A673 (cell line): Measurements from ENCODE around the gene BRD4. TPM values are rescaled to one million over a fixed set of nuclear protein-coding genes. Genes with fewer than 3 reads are reported as not detected.

Experiments
- Bru-seq: library from RNA; stranded (reverse); fragments of 400-500 nt; gene quantifications from one replicate; lab custom pipeline; 2021; lab: Mats Ljungman, UMichigan
- BruChase-seq, 2 experiments: library from RNA; stranded (reverse); fragments of 400-500 nt; gene quantifications; one replicate each; lab custom pipeline; 2021; lab: Mats Ljungman, UMichigan
- BruUV-seq: library from RNA; stranded (reverse); fragments of 400-500 nt; replicated peaks from 2 replicates; lab custom pipeline; 2021; lab: Mats Ljungman, UMichigan
- CTCF ChIA-PET: fragments of 300-600 bp; sonication (Branson Sonifier 250); formaldehyde crosslinking; loops from one replicate; lab custom pipeline; 2022; ENCODE audit warnings: antibody characterized with exemption; lab: Charles Lee
- POLR2A ChIA-PET: fragments of 300-600 bp; sonication (Branson Sonifier 250); formaldehyde crosslinking; loops from one replicate; lab custom pipeline; 2022; ENCODE audit warnings: antibody characterized with exemption; ENCODE audit not compliant: low non-redundant PET; lab: Charles Lee
- DNase-seq: peaks from one replicate; pipeline ENCODE4 v3.0.0-alpha.2; 2015; ENCODE audit warnings: low spot score
- H3K27ac ChIP-seq: fragments of 200-600 bp; sonication (generic); 2 replicates; pipeline ENCODE4 v1.5.1; 2016; ENCODE audit warnings: mixed run types, low read depth, mild to moderate bottlenecking, mixed read lengths, antibody characterized with exemption, low read length; ENCODE audit not compliant: poor library complexity, severe bottlenecking
- H3K27me3 ChIP-seq: fragments of 200-600 bp; sonication (generic); replicated peaks from 2 replicates; pipeline ENCODE4 v1.6.1; 2017; ENCODE audit warnings: mixed run types, low read depth, mild to moderate bottlenecking, mixed read lengths, antibody characterized with exemption, low read length; ENCODE audit not compliant: insufficient read depth, poor library complexity
- H3K36me3 ChIP-seq: fragments of 200-600 bp; sonication (generic); 2 replicates; pipeline ENCODE4 v1.6.1; 2016; ENCODE audit warnings: mixed run types, mild to moderate bottlenecking, mixed read lengths, antibody characterized with exemption, low read length; ENCODE audit not compliant: insufficient read depth, poor library complexity, severe bottlenecking
- H3K4me1 ChIP-seq: fragments of 200-600 bp; sonication (generic); 2 replicates; pipeline ENCODE4 v1.6.1; 2017; ENCODE audit warnings: mixed run types, mild to moderate bottlenecking, mixed read lengths, antibody characterized with exemption, low read length; ENCODE audit not compliant: insufficient read depth, poor library complexity, severe bottlenecking
- H3K4me3 ChIP-seq: fragments of 200-600 bp; sonication (generic); 2 replicates; pipeline ENCODE4 v1.5.1; 2016; ENCODE audit warnings: low read depth, mixed run types, mild to moderate bottlenecking, mixed read lengths, low read length; ENCODE audit not compliant: poor library complexity, severe bottlenecking
- H3K9me3 ChIP-seq: fragments of 200-600 bp; sonication (generic); 2 replicates; pipeline ENCODE4 v1.6.1; 2016; ENCODE audit warnings: mixed run types, low read depth, mild to moderate bottlenecking, mixed read lengths, antibody characterized with exemption, low read length; ENCODE audit not compliant: poor library complexity, severe bottlenecking
- EZH2 ChIP-seq: fragments of 200-600 bp; sonication (generic); IDR thresholded peaks from 2 replicates; pipeline ENCODE4 v1.6.1; 2017; ENCODE audit warnings: borderline replicate concordance, low read depth, mild to moderate bottlenecking, mixed read lengths, antibody characterized with exemption, low read length; ENCODE audit not compliant: poor library complexity, severe bottlenecking
- intact Hi-C: fragments of 100-400 bp; cut with micrococcal nuclease; formaldehyde crosslinking; loops from one replicate; pipeline ENCODE4 v1.10.0; 2022; ENCODE audit not compliant: unreplicated experiment
- long read RNA-seq: library from polyadenylated mRNA; stranded (forward); transcript quantifications from one replicate; pipeline ENCODE4 v2.0.0, GENCODE V29; 2022
- total RNA-seq: library from RNA; stranded (reverse); gene quantifications from 2 replicates; pipeline ENCODE4 v1.2.3, GENCODE V29; 2021
- TF ChIP-seq, protein P1 (sequence below): fragments of 300-800, 200-600 bp; sonication (generic); conservative IDR thresholded peaks from 2 replicates; pipeline ENCODE4 v1.5.1; 2017; ENCODE audit warnings: low read depth, mild to moderate bottlenecking, antibody characterized with exemption, low read length, moderate library complexity, mixed read lengths

The BRD4 gene
- total RNA-seq (174 and 178 TPM in 2 replicates), Bru-seq, nascent RNA (percentile 92 among the genes with signal in this experiment), BruChase-seq, experiment 1, labeled RNA remaining after a 2-hour chase (percentile 89 among the genes with signal in this experiment), BruChase-seq, experiment 2, labeled RNA remaining after a 6-hour chase (percentile 96 among the genes with signal in this experiment)
- long read RNA-seq, partial matches to known transcripts = 25 of 49 reads
- long read RNA-seq, other reads (novel, unspliced or antisense) = 23 of 49 reads

- ChIA-PET POLR2A (no interaction called here), CTCF (no interaction called here)
- Histone ChIP-seq H3K27me3 (no peaks in the 10 kb centered on the region), H3K4me1 (peaks cover 14% of the 10 kb centered on the region), H3K4me3 (peak within 1 kb of the TSS; percentile 99), H3K27ac (peak within 1 kb of the TSS; percentile 89), H3K36me3 (no peaks in the 10 kb centered on the region), H3K9me3 (no peaks in the 10 kb centered on the region)
- no TSS peak for BruUV-seq
- peak; percentile 77 for DNase-seq
- intact Hi-C loops = no loop called here
- no peak for TF ChIP-seq EZH2
- TF ChIP-seq, protein P1, sequence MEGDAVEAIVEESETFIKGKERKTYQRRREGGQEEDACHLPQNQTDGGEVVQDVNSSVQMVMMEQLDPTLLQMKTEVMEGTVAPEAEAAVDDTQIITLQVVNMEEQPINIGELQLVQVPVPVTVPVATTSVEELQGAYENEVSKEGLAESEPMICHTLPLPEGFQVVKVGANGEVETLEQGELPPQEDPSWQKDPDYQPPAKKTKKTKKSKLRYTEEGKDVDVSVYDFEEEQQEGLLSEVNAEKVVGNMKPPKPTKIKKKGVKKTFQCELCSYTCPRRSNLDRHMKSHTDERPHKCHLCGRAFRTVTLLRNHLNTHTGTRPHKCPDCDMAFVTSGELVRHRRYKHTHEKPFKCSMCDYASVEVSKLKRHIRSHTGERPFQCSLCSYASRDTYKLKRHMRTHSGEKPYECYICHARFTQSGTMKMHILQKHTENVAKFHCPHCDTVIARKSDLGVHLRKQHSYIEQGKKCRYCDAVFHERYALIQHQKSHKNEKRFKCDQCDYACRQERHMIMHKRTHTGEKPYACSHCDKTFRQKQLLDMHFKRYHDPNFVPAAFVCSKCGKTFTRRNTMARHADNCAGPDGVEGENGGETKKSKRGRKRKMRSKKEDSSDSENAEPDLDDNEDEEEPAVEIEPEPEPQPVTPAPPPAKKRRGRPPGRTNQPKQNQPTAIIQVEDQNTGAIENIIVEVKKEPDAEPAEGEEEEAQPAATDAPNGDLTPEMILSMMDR = no peak
Observed at GRCh38 chr19:15332311-15332996, at the start of gene BRD4. Gene BRD4 (minus strand): TSS chr19:15332539. CDS start chr19:15273099, 59,440 bp downstream.

DNA sequence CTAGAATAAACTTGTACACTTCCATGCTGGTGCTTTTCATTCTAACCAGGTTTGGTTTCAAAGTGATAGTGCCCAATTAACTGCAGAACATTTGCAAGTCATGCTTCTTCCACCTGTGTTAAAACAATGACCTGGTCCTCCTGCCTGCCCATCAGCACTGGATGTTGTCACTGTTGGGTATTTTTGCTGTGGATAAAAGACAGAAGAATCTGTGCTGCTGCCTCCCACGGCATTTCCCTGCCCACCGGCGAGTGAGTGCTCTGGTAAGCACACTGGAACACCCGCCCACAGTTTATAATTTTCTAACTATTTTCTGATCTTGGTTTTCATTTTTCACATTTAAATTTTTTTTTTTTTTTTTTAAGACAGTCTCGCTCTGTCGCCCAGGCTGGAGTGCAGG lies 49.5 kb upstream of the BRD4 start:
- TF ChIP-seq, protein P1 = no peak
- no peak for TF ChIP-seq EZH2
- POLR2A ChIA-PET = no interaction called here
- Histone ChIP-seq H3K36me3 (peaks cover 14% of the 10 kb centered on the region), H3K9me3 (no peaks in the 10 kb centered on the region), H3K27ac (peak overlapping the region; percentile 11), H3K4me3 (no peak overlapping the region), H3K4me1 (peaks cover 11% of the 10 kb centered on the region), H3K27me3 (no peaks in the 10 kb centered on the region)
- DNase-seq = no peak
- no TSS peak for BruUV-seq
- intact Hi-C loops = no loop called here
- CTCF ChIA-PET = no interaction called here

- intact Hi-C loops = no loop called here
- ChIA-PET CTCF (no interaction called here), POLR2A (no interaction called here)
- Histone ChIP-seq H3K27ac (peak overlapping the region; percentile 11), H3K9me3 (no peaks in the 10 kb centered on the region), H3K4me1 (peaks cover 11% of the 10 kb centered on the region), H3K4me3 (no peak overlapping the region), H3K36me3 (peaks cover 13% of the 10 kb centered on the region), H3K27me3 (no peaks in the 10 kb centered on the region)
- no peak for DNase-seq
- BruUV-seq = no TSS peak
- TF ChIP-seq EZH2 = no peak
- TF ChIP-seq, protein P1 = no peak
Observed at GRCh38 chr19:15381429-15381828, 49.1 kb upstream of the BRD4 start.
